ENCODE measurements around the gene TMEM267. TPM values are rescaled to one million over a fixed set of nuclear protein-coding genes. Genes with fewer than 3 reads are reported as not detected.
A peak's percentile ranks its signal among the peaks of the same experiment; 100 is the strongest.
"Not testable (repeated sequence)": the region's sequence is repeated elsewhere in the genome, so short reads cannot be mapped to it uniquely, and the experiment has no call there.

The TMEM267 gene
- total RNA-seq (2014; rRNA removed; shearing (Covaris generic)): 59.3 and 65.6 TPM in 2 replicates
- 31.1 and 35.5 TPM in 2 replicates for polyA plus RNA-seq (2014; cell fraction: nucleus; rRNA removed)

- peak; percentile 93 for DNase-seq (ENCODE audit: extremely low read depth, low read depth)
These were observed at the start of gene TMEM267 for GRCh38 chr5:43483298-43484105. TSS of gene TMEM267 (minus strand) at chr5:43483865. CDS start at chr5:43453969, 29,896 bp downstream.

GRCh38 chr5:43530648-43531047 lies 47.0 kb upstream of the TMEM267 start:
- DNase-seq (ENCODE audit: extremely low read depth, low read depth): no peak

GRCh38 chr5:43523662-43524072 lies 40.0 kb upstream of the TMEM267 start:
- no peak for DNase-seq (ENCODE audit: extremely low read depth, low read depth)

DNA sequence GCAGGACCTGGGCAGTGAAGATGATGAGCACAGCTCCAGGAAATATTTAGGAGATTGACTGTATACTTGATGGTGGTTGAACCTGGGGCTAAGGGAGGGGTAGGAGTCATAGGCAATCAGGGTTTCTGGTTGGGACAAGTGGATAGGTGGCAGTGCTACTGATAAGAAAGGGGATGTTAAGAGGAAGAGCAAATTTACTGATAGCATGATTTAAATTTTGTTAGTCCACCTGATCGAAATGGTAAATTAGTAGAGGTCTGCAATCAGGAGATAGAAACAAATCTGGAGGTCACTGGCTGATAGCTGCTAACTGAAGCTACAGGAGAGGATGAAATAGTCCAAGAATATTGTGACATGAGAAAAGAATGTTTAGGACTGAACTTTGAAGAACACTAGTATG lies 37.0 kb upstream of the TMEM267 start:
- no peak for DNase-seq (ENCODE audit: extremely low read depth, low read depth)

- no peak for DNase-seq (ENCODE audit: extremely low read depth, low read depth)
These were observed 32.0 kb upstream of the TMEM267 start for GRCh38 chr5:43515678-43516048.

- peak; percentile 95 for DNase-seq (ENCODE audit: extremely low read depth, low read depth)
These were observed 31.4 kb upstream of the TMEM267 start, which contains the start of gene C5orf34 for GRCh38 chr5:43514816-43515677. TSS of gene C5orf34 (minus strand) at chr5:43515148. CDS start at chr5:43509339, 5,809 bp downstream.

- DNase-seq (ENCODE audit: extremely low read depth, low read depth): peak; percentile 15
These were observed 30.8 kb upstream of the TMEM267 start for GRCh38 chr5:43514471-43514815.

DNA sequence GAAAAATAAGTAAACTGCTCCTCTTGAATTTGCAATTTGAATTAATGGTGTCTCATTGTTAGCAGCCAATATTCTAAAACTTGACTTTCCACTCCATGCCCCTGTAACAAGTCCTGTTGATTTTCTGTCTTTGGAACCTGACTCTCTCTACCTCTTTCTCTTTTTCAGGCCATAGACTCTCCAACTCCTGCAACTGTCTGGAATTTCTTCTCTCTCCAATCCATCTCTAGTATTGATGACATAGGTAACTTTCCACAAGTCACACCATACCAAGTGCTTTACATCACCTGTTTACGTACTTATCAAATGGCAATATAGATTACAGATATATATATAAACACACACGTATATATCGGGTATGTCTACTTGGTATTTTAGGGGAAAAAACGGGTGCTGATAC lies 30.4 kb upstream of the TMEM267 start:
- DNase-seq (ENCODE audit: extremely low read depth, low read depth): no peak

GRCh38 chr5:43511062-43511461 lies 27.4 kb upstream of the TMEM267 start:
- DNase-seq (ENCODE audit: extremely low read depth, low read depth): not testable (repeated sequence)

- no peak for DNase-seq (ENCODE audit: extremely low read depth, low read depth)
These were observed 14.9 kb upstream of the TMEM267 start for GRCh38 chr5:43498581-43498980.

GRCh38 chr5:43497311-43498104 lies 13.8 kb upstream of the TMEM267 start:
- no peak for DNase-seq (ENCODE audit: extremely low read depth, low read depth)

DNA sequence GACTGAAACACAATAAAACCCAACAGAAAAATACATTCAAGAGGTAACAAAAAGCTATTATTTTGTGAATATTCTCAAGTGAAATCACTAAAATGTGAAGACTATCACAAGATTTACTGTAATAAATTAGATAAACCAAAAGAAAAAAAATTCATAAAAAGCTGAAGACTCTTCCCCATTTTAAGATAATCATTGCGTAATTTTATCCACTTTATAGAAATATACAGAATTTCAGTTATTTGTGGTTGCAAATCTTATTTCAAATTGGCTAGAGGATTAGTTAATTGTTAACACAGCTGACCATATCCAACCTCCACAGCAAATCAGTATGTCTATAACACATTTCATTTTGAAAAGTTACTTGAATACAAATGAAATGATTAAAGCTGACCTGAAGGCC lies 7.7 kb upstream of the TMEM267 start:
- no peak for DNase-seq (ENCODE audit: extremely low read depth, low read depth)

DNA sequence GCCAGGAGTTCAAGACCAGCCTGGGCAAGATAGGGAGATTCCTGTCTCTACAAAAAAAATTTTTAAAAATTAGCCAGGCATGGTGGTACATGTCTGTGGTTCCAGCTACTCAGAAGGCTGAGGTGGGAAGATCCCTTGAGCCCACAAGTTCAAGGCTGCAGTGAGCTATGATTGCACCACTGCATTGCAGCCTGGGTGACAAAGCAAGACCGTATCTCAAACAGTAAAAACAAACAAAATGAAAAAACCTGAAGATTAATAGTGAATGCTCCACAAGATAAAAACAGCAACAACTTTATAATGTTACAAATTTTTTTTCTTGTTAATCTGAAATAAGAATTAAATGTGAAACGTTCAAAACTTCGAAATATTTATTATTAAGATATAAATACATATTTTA lies 2.7 kb upstream of the TMEM267 start:
- DNase-seq (ENCODE audit: extremely low read depth, low read depth): no peak

GRCh38 chr5:43485406-43485805 lies 1.7 kb upstream of the TMEM267 start:
- no peak for DNase-seq (ENCODE audit: extremely low read depth, low read depth)

DNA sequence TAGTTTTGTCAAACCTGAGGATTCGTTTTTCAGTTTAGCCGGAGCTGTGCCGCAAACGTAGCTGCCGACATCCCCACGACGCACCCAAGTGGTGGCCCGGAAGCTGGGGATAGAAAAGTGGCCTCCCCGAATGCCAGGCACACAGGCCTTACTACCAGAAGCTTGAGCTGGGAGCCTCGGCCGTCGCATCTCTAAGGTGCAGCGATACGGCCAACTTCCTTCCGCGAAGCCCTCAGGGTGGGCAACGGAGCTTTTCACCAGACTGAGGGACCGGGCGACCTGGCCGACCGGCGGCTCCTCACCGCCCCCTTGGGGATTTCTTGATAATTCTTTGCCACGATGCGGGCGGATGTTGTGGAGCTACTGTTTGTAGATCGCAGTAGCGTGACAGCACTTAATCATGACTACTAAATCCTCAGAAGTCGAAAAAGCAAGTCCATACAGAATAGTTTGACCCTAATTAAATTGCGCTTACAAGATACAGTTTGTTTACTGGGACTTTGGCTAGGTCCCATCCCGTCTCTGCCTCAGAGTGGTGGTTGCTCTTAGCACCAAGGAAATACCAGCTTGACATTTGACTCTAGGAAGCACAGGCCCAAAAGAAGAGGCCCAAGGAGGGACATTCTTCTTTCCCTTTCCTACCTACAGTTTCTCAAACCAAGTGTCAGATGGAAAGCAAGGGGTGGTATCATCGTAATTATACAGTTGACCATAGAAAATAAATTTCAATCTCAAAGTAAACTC lies 613 bp upstream of the TMEM267 start:
- DNase-seq (ENCODE audit: extremely low read depth, low read depth): peak; percentile 78

- DNase-seq (ENCODE audit: extremely low read depth, low read depth): peak; percentile 21
These were observed 971 bp downstream of the TMEM267 start for GRCh38 chr5:43482490-43483297.

GRCh38 chr5:43469671-43470391 lies 13.8 kb downstream of the TMEM267 start:
- no peak for DNase-seq (ENCODE audit: extremely low read depth, low read depth)

DNA sequence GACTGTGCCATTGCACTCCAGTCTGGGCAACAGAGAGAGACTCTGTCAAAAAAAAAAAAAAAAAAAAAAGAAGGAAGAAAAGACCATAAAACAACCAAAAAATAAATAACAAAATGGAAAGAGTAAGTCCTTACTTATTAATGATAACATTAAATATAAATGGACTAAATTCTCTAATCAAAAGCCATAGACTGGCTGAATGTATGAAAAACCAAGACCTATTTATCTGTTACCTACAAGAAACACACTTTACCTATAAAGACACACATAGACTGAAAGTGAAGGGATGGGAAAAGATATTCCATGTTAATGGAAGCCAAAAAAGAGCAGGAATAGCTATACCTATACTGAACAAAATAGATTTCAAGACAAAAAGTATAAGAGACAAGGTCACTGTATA lies 16.6 kb downstream of the TMEM267 start:
- DNase-seq (ENCODE audit: extremely low read depth, low read depth): no peak

DNA sequence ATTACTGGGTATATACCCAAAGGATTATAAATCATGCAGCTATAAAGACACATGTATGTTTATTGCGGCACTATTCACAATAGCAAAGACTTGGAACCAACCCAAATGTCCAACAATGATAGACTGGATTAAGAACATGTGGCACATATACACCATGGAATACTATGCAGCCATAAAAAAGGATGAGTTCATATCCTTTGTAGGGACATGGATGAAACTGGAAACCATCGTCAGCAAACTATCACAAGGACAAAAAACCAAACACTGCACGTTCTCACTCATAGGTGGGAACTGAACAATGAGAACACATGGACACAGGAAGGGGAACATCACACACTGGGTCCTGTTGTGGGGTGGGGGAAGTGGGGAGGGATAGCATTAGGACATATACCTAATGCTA lies 18.2 kb downstream of the TMEM267 start:
- DNase-seq (ENCODE audit: extremely low read depth, low read depth): not testable (repeated sequence)

All from NCI-H460 (cell line).